ENCODE results near the gene NLRC5.

Gene NLRC5

DNA sequence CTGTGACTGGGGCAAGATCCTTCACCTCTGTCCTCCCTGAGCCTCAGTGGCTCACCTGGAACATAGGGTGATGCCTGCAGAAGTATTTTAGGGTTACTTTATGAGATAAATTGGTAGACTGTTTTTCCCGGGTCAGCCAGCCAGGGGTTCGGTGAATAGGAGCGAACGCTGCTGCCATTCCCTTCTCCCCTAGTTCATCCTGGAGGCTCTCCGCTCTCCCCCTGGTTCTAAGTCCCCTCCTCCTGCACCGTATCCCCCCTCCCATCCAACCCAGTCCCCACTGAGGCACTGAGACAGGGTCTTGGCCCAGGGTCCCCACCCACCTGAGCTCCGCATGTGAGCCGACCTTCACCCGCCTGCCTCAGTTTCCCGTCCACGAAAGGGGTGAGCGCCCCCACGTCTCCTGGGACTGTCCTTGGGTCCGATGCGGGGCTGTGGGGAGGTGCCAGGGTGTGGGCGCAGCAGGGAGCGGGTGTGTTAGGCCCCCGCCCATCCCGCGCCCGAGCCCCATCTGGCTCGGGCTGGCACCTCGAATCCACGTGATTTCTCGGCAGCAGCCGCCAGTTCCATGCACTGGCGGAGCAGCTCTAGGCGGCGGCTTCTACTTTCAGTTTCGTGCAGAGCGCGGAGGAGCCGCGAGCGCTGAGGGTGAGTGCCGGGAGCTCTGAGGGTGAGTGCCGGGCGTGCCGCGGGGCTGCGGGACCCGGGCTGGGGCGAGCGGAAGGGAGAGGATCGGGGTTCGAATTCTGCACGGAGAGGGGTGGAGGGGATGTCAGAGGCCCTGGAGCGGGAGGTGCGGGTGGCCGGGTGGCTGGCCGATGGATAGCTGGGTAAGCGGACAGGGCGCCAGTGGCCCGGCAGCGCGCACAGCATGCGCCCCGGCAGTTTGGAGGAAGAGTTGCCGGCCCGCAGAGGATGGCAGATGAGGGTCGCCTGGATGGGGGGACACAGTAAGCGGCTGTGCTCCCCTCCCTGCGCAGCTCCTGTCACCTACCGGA lies at the start of gene NLRC5:
Gene NLRC5 (plus strand): TSS at position 610 of the 998 bp plus-strand sequence. CDS start 31,156 bp downstream, outside the sequence.
- no peak for DNase-seq

- no peak for DNase-seq
Observed at GRCh38 chr16:56939801-56940200, 49.6 kb upstream of the NLRC5 start.

- no peak for DNase-seq
Observed at GRCh38 chr16:56941092-56941491, 48.3 kb upstream of the NLRC5 start.

DNA sequence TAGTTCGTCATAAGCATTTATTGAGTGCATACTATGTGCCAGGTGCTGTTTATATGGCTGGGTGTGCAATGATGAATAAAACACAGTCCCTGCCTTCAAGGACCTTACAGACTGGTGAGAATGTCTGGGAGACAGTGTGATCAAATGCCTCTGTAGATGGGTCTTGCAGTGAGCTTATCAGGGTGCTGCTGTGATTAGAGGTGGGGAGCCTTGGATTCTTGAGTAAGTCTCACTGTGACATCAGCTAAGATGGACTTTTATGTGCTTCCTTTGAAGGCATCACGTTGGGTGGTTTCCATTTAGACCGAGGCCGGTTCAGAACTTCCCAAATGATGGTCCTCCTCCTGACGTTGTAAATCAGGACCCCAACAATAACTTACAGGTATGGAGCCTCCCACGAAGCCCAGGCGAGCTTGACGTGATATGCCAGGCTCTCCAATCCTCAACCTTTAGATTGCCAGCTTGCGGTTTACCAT lies 47.5 kb upstream of the NLRC5 start:
- DNase-seq, result no peak

DNA sequence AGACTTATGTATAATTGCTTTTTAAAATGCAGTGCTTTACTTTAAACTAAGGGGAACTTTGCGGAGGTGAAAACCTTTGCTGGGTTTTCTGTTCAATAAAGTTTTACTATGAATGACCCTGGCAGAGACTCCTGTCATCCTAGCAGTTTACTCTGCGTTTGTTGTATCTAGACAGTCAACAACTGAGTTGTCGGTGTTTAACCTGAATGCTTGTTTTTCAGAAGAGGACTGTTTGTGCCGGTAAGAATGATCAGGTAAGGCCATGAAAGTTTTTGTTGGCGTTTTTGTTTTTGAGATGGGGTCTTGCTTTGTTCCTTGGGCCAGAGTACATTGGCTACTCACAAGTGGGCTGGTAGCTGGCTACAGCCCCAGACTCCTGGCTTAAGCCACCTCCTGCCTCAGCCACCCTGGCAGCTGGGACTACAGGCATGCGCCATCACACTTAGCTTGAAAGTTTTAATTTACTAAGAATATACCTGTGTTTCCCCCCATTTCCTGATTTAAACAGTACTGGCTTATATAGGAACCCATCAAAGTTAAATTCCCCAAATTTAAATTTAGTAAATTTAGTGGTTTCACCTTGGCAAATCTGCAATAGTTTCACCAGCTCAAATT lies 45.5 kb upstream of the NLRC5 start:
- DNase-seq, result no peak

GRCh38 chr16:56944954-56945839 lies 44.2 kb upstream of the NLRC5 start:
- no peak for DNase-seq

DNA sequence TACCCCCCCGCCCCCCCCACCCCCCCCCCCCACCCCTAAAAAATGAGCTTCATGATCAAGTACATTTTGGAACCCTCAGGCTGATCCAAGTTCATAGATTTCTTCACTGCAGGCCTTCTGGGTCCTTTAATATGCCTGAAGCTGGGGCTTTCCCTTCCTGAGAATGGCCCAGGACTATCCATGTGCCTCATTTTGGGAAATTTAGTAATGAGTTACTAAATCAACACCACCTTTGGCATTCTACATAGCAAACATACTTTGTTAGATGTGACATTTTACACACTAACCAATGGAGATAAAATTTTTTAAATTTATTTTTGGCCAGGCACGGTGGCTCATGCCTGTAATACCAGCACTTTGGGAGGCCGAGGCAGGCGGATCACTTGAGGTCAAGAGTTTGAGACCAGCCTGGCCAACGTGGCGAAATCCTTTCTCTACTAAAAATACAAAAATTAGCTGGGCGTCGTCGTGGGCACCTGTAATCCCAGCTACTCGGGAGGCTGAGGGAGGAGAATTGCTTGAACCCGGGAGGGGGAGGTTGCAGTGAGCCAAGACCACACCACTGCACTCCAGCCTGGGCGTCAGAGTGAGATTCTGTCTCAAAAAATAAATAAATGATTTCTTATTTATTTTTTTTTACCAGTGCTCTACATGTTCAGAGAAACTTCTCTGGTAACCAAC lies 43.4 kb upstream of the NLRC5 start:
- DNase-seq, result no peak

DNA sequence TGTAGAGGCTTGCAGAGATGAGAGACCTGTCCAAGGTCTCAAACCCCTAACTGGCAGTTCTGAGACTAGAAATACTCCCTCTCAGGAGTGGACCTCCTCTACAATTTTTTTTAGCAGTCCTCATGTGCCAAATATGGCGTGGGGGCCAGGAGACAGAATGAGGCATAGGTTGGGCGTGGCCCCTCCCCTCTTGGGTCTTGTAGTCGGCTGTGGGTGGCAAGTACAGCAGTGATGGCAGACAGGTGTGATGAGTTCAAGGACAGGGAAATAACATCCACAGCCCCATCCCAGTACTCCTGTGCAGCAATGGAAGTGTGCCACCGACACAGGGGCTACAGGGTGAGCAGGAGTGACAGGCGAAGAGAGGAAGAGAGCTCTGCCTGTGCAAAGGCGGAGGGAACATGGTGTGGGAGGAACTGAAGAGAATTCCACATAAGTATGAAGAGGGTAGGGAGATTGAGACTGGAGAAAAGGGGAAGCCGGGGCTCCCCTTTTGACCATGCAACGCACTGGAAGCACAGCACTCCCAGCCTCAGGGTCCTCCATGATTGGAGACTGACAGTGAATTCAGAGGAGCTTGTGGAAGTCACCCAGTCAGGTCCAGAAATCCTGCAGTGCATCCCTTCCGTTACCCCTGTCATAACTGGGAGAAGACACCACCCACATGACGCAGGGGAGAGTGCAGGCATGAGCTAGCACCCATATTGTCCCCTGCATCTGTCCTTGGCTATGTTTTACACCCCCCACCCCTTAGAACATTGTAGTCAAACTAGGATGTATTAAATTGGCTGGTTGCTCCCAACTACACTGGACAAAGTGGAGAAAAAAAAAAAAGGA lies 42.4 kb upstream of the NLRC5 start:
- no peak for DNase-seq

GRCh38 chr16:56947604-56947995 lies 41.8 kb upstream of the NLRC5 start:
- no peak for DNase-seq

- DNase-seq, result no peak
Observed at GRCh38 chr16:56948234-56948633, 41.1 kb upstream of the NLRC5 start.

DNA sequence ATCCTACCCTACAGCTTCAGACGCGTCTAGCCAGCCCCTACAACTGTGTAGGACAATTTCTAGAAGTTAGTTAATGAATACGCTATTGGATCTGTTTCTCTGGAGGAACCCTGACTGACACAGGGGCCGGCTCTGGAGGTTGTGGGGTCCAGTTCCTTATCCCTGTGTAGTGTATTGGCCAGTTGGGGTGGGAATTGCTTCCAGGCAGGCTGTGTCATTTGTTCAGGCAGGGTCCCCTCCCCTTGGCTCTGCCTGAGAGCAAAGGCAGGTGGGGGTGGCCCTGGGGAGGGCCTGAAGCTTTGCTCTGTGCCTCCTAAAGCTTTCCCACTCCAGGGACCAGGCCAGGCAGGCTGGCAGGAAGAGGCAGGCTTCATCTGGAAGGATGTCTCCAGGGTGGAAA lies 39.3 kb upstream of the NLRC5 start:
- no peak for DNase-seq

- no peak for DNase-seq
Observed at GRCh38 chr16:56950455-56950854, 38.9 kb upstream of the NLRC5 start.

- DNase-seq, result no peak
Observed at GRCh38 chr16:56950881-56951771, 38.2 kb upstream of the NLRC5 start.

DNA sequence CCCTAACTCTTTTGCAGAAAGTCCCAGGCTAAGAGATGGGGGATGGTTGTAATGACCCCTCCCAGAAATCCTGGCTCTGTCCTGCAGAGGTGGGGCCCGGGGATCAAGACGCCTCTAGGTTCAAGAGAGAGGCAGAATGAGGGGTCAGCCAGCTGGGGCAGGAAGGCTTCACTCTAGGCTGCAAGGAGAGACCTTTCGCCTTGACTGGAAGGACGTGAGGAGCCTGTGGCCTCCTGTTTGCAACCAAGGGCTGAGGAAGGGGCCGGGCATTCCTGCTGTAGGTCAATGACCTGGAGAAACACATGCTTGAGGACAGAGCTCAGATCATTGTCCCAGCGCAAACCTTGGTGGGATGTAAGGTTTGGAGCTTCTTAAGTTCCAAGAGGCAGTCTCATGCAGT lies 36.4 kb upstream of the NLRC5 start:
- no peak for DNase-seq

- DNase-seq, result no peak
Observed at GRCh38 chr16:56956076-56956475, 33.3 kb upstream of the NLRC5 start.

DNA sequence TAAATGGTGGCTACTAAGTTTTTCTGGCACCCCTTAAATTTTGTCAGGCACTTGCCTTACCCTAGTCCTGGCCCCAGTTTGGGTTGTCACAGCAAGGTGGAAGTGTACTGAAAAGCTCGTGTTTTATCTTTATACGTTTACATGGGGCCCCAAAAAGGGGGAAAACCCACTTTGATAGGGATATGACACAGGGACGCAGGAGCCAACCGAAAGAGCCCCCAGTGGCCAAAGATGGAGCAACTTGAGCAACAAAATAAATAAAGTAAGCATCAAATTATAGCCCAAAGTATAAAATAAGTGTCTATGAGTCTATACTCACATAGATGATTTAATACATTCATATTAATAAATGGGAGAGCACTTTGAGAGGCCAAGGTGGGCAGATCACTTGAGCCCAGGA lies 32.6 kb upstream of the NLRC5 start:
- no peak for DNase-seq

- DNase-seq, result no peak
Observed at GRCh38 chr16:56960681-56961281, 28.6 kb upstream of the NLRC5 start.

DNA sequence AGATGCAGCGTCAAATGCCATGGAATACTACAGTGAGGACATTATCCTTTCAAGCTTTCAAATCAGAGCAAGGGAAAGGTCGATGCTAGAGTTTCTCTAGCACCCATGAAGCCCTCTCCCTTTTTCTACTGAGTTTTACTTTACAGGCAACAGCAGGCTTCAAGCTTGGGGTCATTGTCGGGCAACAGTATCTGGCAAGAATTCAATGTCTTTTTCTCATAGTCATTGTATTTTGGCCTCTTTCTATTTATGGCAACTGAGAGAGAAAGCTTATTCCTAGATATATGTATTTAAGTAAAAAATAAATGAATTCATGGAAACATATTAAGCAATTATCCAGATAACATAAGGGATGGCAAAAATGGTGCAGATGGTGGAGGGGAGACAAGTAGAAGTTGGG lies 28.0 kb upstream of the NLRC5 start:
- DNase-seq, result no peak

DNA sequence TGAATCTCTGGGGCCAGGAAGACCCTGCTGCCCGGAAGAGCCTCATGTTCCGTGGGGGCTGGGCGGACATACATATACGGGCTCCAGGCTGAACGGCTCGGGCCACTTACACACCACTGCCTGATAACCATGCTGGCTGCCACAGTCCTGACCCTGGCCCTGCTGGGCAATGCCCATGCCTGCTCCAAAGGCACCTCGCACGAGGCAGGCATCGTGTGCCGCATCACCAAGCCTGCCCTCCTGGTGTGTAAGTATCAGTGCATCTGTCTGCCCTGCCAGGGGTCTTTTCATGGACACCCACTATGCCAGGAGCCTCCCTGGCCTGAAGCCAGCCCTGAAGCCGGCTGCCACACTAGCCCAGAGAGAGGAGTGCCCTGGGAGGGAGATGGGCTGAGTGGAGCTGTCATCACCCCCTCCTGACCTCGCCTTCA lies 27.5 kb upstream of the NLRC5 start, which contains the start of gene CETP:
Gene CETP (plus strand): TSS at position 100 of the 431 bp plus-strand sequence. CDS start 30 bp downstream, at position 130.
- no peak for DNase-seq

Measured in cerebellar nuclear complex (tissue), 1 donor.